GM23248 (cell line): ENCODE results near the gene PRR29.

ENCODE experiments used
- EZH2 ChIP-seq: fragments of 200-600 bp; sonication (generic); IDR thresholded peaks from 2 replicates; pipeline ENCODE4 v1.6.1; 2018; ENCODE audit warnings: antibody characterized with exemption, mild to moderate bottlenecking; ENCODE audit not compliant: insufficient read depth, poor library complexity, severe bottlenecking
- EZH2phosphoT487 ChIP-seq: fragments of 200-600 bp; sonication (generic); IDR thresholded peaks from 2 replicates; pipeline ENCODE4 v1.6.1; 2018; ENCODE audit warnings: antibody characterized with exemption, moderate library complexity, mild to moderate bottlenecking, low read depth; ENCODE audit not compliant: insufficient read depth

DNA sequence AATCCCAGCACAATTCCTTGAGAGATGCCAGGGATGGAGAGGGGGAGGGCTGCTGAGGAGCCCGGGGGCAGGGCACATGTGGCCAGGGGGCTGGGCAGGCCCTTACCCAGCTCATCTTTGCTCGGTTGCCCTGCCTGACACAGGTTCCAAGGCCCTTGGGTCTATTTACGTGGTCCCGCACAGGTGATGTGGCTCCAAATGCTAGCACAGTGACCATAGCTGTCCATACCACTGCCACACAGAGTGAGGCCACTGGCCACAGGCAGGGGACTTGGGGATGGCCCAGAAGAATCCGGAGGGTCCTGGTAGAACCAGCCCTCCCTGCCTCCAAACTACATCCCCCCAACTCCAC lies 10.0 kb upstream of the PRR29 start:
- TF ChIP-seq EZH2 (no peak), EZH2phosphoT487 (no peak)
